ENCODE data around the gene SPACA5.
"Not testable (repeated sequence)": the region's sequence is repeated elsewhere in the genome, so short reads cannot be mapped to it uniquely, and the experiment has no call there.

Gene SPACA5

GRCh38 chrX:48022738-48023137, 15.9 kb downstream of the SPACA5 start:
- no peaks in the 10 kb centered on the region for H3K27me3 ChIP-seq (ENCODE audit: low read depth, low read length)
- no peak overlapping the region for H3K27ac ChIP-seq (ENCODE audit: low read length)
- H3K36me3 ChIP-seq (ENCODE audit: control insufficient read depth in 1 of 2, insufficient read depth in 2 of 2, low read length in 2 of 2), result no peaks in the 10 kb centered on the region
- H3K4me3 ChIP-seq (ENCODE audit: low read depth in 1 of 2, low read length in 2 of 2), result no peak overlapping the region
- no peaks in the 10 kb centered on the region for H3K9me3 ChIP-seq (ENCODE audit: control insufficient read depth in 1 of 2, low read length in 2 of 2)
- peaks cover 0 to 10% of the 10 kb centered on the region in 2 donors for H3K4me1 ChIP-seq (ENCODE audit: control insufficient read depth in 1 of 2, insufficient read depth in 2 of 2, low read length in 2 of 2)

DNA sequence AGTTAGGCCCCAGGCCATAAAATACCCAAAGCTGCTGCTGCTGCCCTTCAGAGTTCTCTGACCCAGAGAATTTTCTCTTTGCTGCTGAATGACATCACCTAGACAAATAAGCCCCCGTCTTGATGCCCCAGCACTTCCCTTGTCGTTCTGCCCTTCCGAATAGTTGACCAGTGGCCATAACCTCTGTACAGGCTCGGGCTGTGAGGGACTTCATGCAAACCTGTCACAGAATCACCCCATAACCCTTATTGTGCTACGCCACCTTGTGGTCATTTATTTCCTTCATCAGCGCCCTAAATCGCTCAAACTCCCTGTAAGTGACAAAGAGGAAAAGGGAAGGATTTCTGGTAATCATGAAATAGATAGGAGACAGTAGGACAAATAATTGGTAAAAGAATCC, 18.8 kb downstream of the SPACA5 start:
- Histone ChIP-seq H3K27ac (ENCODE audit: low read length) (no peak overlapping the region), H3K36me3 (ENCODE audit: control insufficient read depth in 1 of 2, insufficient read depth in 2 of 2, low read length in 2 of 2) (no peaks in the 10 kb centered on the region), H3K27me3 (ENCODE audit: low read depth, low read length) (no peaks in the 10 kb centered on the region), H3K9me3 (ENCODE audit: control insufficient read depth in 1 of 2, low read length in 2 of 2) (no peaks in the 10 kb centered on the region), H3K4me1 (ENCODE audit: control insufficient read depth in 1 of 2, insufficient read depth in 2 of 2, low read length in 2 of 2) (peaks cover 0 to 10% of the 10 kb centered on the region in 2 donors), H3K4me3 (ENCODE audit: low read depth in 1 of 2, low read length in 2 of 2) (no peak overlapping the region)

DNA sequence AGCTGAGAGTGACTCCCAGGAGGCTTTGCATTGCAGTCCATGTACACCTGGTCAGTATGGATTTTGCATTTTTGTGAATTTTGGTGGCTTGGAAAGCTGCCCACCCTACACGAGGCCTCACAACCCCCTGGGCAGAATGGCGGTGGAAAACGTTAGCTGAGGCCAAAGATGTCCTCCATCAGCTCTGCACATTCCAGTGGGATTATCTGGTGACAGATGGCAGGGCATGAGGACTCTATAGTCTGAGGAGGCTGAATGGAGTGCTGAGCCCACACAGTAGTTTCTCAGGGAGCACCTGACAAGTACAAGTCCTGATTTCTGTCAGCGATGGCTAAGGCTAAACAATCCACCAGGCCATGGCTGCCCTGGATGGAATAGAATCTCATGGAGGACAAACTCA, 20.8 kb downstream of the SPACA5 start:
- H3K27me3 ChIP-seq (ENCODE audit: low read depth, low read length); H3K9me3 ChIP-seq (ENCODE audit: control insufficient read depth in 1 of 2, low read length in 2 of 2); H3K4me3 ChIP-seq (ENCODE audit: low read depth in 1 of 2, low read length in 2 of 2); H3K36me3 ChIP-seq (ENCODE audit: control insufficient read depth in 1 of 2, insufficient read depth in 2 of 2, low read length in 2 of 2); H3K27ac ChIP-seq (ENCODE audit: low read length): not testable (repeated sequence)
- H3K4me1 ChIP-seq (ENCODE audit: control insufficient read depth in 1 of 2, insufficient read depth in 2 of 2, low read length in 2 of 2), result peaks cover 0 to 10% of the 10 kb centered on the region in 2 donors

DNA sequence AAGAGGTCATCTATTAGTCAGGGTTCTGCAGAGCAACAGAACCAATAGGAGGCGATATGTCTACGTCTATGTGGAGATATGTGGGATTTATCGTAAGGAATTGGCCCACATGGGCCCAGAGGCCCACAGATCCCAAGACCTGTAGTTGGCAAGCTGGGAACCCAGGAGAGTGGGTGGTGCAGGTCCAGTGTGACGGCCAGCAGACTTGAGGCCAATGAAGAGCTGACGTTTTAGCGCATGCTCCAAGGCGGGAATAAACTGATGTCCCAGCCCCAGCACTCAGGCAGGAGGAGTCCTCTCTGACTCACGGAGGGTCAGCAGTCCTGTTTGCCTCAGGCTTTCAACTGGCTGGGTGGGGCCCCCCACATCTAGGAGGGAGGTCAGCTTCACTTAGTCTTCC, 21.3 kb downstream of the SPACA5 start:
- Histone ChIP-seq H3K4me3 (ENCODE audit: low read depth in 1 of 2, low read length in 2 of 2) (no peak overlapping the region), H3K9me3 (ENCODE audit: control insufficient read depth in 1 of 2, low read length in 2 of 2) (no peaks in the 10 kb centered on the region), H3K4me1 (ENCODE audit: control insufficient read depth in 1 of 2, insufficient read depth in 2 of 2, low read length in 2 of 2) (peaks cover 0 to 10% of the 10 kb centered on the region in 2 donors), H3K27ac (ENCODE audit: low read length) (no peak overlapping the region), H3K36me3 (ENCODE audit: control insufficient read depth in 1 of 2, insufficient read depth in 2 of 2, low read length in 2 of 2) (no peaks in the 10 kb centered on the region), H3K27me3 (ENCODE audit: low read depth, low read length) (no peaks in the 10 kb centered on the region)

- Histone ChIP-seq H3K27ac (ENCODE audit: low read length) (no peak overlapping the region), H3K4me1 (ENCODE audit: control insufficient read depth in 1 of 2, insufficient read depth in 2 of 2, low read length in 2 of 2) (peaks cover 0 to 9% of the 10 kb centered on the region in 2 donors), H3K4me3 (ENCODE audit: low read depth in 1 of 2, low read length in 2 of 2) (no peak overlapping the region), H3K36me3 (ENCODE audit: control insufficient read depth in 1 of 2, insufficient read depth in 2 of 2, low read length in 2 of 2) (no peaks in the 10 kb centered on the region), H3K27me3 (ENCODE audit: low read depth, low read length) (no peaks in the 10 kb centered on the region), H3K9me3 (ENCODE audit: control insufficient read depth in 1 of 2, low read length in 2 of 2) (no peaks in the 10 kb centered on the region)
These were observed 23.4 kb downstream of the SPACA5 start for GRCh38 chrX:48030237-48030636.

DNA sequence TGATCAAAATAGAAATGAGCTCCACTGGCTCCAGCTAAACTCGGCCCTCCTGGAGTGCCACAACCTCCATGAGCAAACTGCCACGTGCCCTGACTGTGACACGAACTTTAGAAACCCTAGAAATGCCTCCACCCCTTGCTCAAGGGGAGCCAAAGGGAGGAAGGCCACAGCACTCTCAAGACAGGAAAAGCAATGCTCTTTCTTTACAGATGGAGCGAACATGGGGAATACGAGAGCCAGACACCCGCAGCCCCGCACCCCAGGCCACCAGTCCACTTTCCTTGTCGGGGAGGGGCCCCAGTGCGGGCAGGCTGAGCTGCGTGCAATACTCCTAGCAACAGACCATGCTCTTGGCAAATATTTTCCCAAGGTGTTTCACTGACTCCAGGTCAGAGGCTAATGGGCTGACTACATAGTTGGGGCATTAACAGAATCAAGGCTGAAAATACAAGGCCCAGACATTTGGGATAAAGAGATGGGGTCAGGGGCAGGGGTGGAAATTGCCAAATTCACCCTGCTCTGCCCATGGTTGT, 23.9 kb downstream of the SPACA5 start:
- H3K27ac ChIP-seq (ENCODE audit: low read length); H3K9me3 ChIP-seq (ENCODE audit: control insufficient read depth in 1 of 2, low read length in 2 of 2); H3K27me3 ChIP-seq (ENCODE audit: low read depth, low read length); H3K36me3 ChIP-seq (ENCODE audit: control insufficient read depth in 1 of 2, insufficient read depth in 2 of 2, low read length in 2 of 2); H3K4me1 ChIP-seq (ENCODE audit: control insufficient read depth in 1 of 2, insufficient read depth in 2 of 2, low read length in 2 of 2); H3K4me3 ChIP-seq (ENCODE audit: low read depth in 1 of 2, low read length in 2 of 2): not testable (repeated sequence)

GRCh38 chrX:48035891-48036290, 29.1 kb downstream of the SPACA5 start:
- Histone ChIP-seq H3K36me3 (ENCODE audit: control insufficient read depth in 1 of 2, insufficient read depth in 2 of 2, low read length in 2 of 2) (no peaks in the 10 kb centered on the region), H3K9me3 (ENCODE audit: control insufficient read depth in 1 of 2, low read length in 2 of 2) (no peaks in the 10 kb centered on the region), H3K27me3 (ENCODE audit: low read depth, low read length) (no peaks in the 10 kb centered on the region), H3K4me1 (ENCODE audit: control insufficient read depth in 1 of 2, insufficient read depth in 2 of 2, low read length in 2 of 2) (no peaks in the 10 kb centered on the region), H3K4me3 (ENCODE audit: low read depth in 1 of 2, low read length in 2 of 2) (no peak overlapping the region), H3K27ac (ENCODE audit: low read length) (no peak overlapping the region)

DNA sequence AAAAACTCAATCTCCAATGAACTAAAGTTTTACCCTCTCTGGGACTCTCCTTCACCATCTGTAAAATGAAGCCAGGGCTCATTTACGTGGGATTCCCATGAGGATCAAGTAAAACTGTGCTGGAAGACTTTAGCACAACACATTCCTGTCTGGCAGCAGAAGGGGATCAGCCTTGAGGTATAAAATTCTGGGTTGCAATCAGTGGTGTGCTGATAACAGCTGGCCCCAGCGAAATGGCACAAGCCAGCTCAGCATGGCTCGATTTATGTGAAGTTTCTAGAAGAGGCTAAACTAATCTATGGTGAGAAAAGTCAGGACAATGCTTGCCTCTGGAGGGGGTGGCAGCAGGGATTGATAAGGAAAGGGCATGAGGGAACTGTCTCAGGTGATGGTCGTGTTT, 36.3 kb downstream of the SPACA5 start:
- Histone ChIP-seq H3K36me3 (ENCODE audit: control insufficient read depth in 1 of 2, insufficient read depth in 2 of 2, low read length in 2 of 2) (no peaks in the 10 kb centered on the region), H3K9me3 (ENCODE audit: control insufficient read depth in 1 of 2, low read length in 2 of 2) (no peaks in the 10 kb centered on the region), H3K4me3 (ENCODE audit: low read depth in 1 of 2, low read length in 2 of 2) (no peak overlapping the region), H3K27me3 (ENCODE audit: low read depth, low read length) (no peaks in the 10 kb centered on the region), H3K27ac (ENCODE audit: low read length) (no peak overlapping the region), H3K4me1 (ENCODE audit: control insufficient read depth in 1 of 2, insufficient read depth in 2 of 2, low read length in 2 of 2) (no peaks in the 10 kb centered on the region)

DNA sequence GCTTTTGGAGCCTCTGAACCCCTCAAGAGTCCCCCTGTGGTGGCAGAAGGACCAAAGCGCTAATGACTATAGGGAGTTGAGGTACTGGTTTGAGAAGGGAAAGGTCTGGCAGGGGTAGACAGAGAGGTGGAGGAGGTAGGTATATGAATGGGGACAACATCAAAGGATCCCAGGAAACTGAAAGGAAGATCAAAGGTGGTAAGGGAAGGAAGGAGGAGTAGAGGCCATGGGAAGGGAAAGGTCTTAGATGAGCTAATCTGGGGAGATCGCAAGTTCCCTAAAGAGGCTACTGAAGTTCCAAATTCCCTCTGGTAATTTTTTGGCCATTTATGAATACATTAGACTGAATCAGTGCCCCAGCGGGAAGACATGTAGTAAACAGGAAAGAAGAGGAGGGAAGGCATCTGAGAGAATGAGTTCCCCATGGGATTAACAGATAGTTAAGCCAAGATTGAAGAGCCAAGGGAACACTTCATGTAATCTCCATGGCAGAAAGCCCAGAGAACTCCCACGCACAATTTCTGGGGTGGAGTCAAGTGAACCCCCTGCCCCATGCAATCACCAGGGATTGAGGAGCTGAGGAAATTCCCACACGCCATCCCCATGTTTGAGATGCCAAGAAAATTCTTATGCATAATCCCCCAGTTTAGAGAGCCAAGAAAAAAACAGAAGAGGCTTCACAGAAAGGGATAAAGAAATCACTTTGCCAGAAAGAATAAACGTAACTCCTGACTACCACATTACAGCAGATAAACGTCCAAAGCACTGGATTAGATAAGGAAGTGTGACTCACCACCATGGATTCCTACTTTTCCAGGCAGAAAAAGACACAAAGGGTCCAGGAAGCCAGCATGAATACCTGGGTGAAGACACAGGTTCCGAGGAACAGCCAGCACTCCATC, 38.9 kb downstream of the SPACA5 start:
- H3K9me3 ChIP-seq (ENCODE audit: control insufficient read depth in 1 of 2, low read length in 2 of 2), result no peaks in the 10 kb centered on the region
- no peaks in the 10 kb centered on the region for H3K36me3 ChIP-seq (ENCODE audit: control insufficient read depth in 1 of 2, insufficient read depth in 2 of 2, low read length in 2 of 2)
- H3K27me3 ChIP-seq (ENCODE audit: low read depth, low read length), result no peaks in the 10 kb centered on the region
- no peaks in the 10 kb centered on the region for H3K4me1 ChIP-seq (ENCODE audit: control insufficient read depth in 1 of 2, insufficient read depth in 2 of 2, low read length in 2 of 2)
- no peak overlapping the region for H3K4me3 ChIP-seq (ENCODE audit: low read depth in 1 of 2, low read length in 2 of 2)
- no peak overlapping the region for H3K27ac ChIP-seq (ENCODE audit: low read length)

GRCh38 chrX:48046846-48047245, 40.1 kb downstream of the SPACA5 start:
- Histone ChIP-seq H3K36me3 (ENCODE audit: control insufficient read depth in 1 of 2, insufficient read depth in 2 of 2, low read length in 2 of 2) (no peaks in the 10 kb centered on the region), H3K4me3 (ENCODE audit: low read depth in 1 of 2, low read length in 2 of 2) (no peak overlapping the region), H3K27me3 (ENCODE audit: low read depth, low read length) (no peaks in the 10 kb centered on the region), H3K27ac (ENCODE audit: low read length) (no peak overlapping the region), H3K9me3 (ENCODE audit: control insufficient read depth in 1 of 2, low read length in 2 of 2) (no peaks in the 10 kb centered on the region), H3K4me1 (ENCODE audit: control insufficient read depth in 1 of 2, insufficient read depth in 2 of 2, low read length in 2 of 2) (no peaks in the 10 kb centered on the region)

- no peaks in the 10 kb centered on the region for H3K4me1 ChIP-seq (ENCODE audit: control insufficient read depth in 1 of 2, insufficient read depth in 2 of 2, low read length in 2 of 2)
- H3K9me3 ChIP-seq (ENCODE audit: control insufficient read depth in 1 of 2, low read length in 2 of 2), result peaks cover 0 to 7% of the 10 kb centered on the region in 2 donors
- H3K27me3 ChIP-seq (ENCODE audit: low read depth, low read length), result no peaks in the 10 kb centered on the region
- H3K27ac ChIP-seq (ENCODE audit: low read length), result no peak overlapping the region
- H3K4me3 ChIP-seq (ENCODE audit: low read depth in 1 of 2, low read length in 2 of 2), result no peak overlapping the region
- peaks cover 27 to 45% of the 10 kb centered on the region in 2 donors for H3K36me3 ChIP-seq (ENCODE audit: control insufficient read depth in 1 of 2, insufficient read depth in 2 of 2, low read length in 2 of 2)
These were observed 52.0 kb downstream of the SPACA5 start for GRCh38 chrX:48058621-48059295.

Measured in muscle layer of duodenum (tissue), 2 donors.